Choroid plexus epithelial cell (primary cell): ENCODE data around the gene CENPE.
A peak's percentile ranks its signal among the peaks of the same experiment; 100 is the strongest.
"Not testable (repeated sequence)": the region's sequence is repeated elsewhere in the genome, so short reads cannot be mapped to it uniquely, and the experiment has no call there.

ENCODE experiments used
- DNase-seq: peaks from one replicate; pipeline ENCODE4 v3.0.0-alpha.2; 2010; ENCODE audit warnings: low read depth
- H3K4me3 ChIP-seq: 2 replicates; pipeline ENCODE4 v1.5.1; 2011; ENCODE audit warnings: low read depth, mild to moderate bottlenecking, control low read depth, low read length, moderate library complexity
- CTCF ChIP-seq: conservative IDR thresholded peaks from 2 replicates; pipeline ENCODE4 v1.5.1; 2011; ENCODE audit warnings: low read depth, mild to moderate bottlenecking, control low read depth, inconsistent platforms, low read length, moderate library complexity

The CENPE gene

GRCh38 chr4:103198111-103198765 is at the start of gene CENPE:
Gene CENPE, minus strand, starts transcription at chr4:103198343. Its CDS starts 24 bp downstream, at chr4:103198319.
- peak; percentile 90 for DNase-seq
- no peak for TF ChIP-seq CTCF
- peak within 1 kb of the TSS; percentile 91 for H3K4me3 ChIP-seq

GRCh38 chr4:103244251-103244650 is 46.1 kb upstream of the CENPE start:
- no peak for TF ChIP-seq CTCF
- DNase-seq = no peak
- H3K4me3 ChIP-seq = no peak overlapping the region

- DNase-seq = not testable (repeated sequence)
Measured at GRCh38 chr4:103230938-103231337, 32.8 kb upstream of the CENPE start.

GRCh38 chr4:103223556-103223955 is 25.4 kb upstream of the CENPE start:
- not testable (repeated sequence) for H3K4me3 ChIP-seq

More at GRCh38 chr4:103230938-103231337, 32.8 kb upstream of the CENPE start:
- not testable (repeated sequence) for H3K4me3 ChIP-seq

GRCh38 chr4:103207673-103208072 is 9.5 kb upstream of the CENPE start:
- no peak for DNase-seq
- H3K4me3 ChIP-seq = no peak overlapping the region

More at GRCh38 chr4:103223556-103223955, 25.4 kb upstream of the CENPE start:
- DNase-seq = not testable (repeated sequence)

GRCh38 chr4:103204111-103204510 is 6.0 kb upstream of the CENPE start:
- no peak overlapping the region for H3K4me3 ChIP-seq
- peak; percentile 45 for DNase-seq
- peak; percentile 53 for TF ChIP-seq CTCF

More at GRCh38 chr4:103207673-103208072, 9.5 kb upstream of the CENPE start:
- no peak for TF ChIP-seq CTCF

- DNase-seq = no peak
- TF ChIP-seq CTCF = no peak
- no peak overlapping the region for H3K4me3 ChIP-seq
Measured at GRCh38 chr4:103201724-103202123, 3.6 kb upstream of the CENPE start.

GRCh38 chr4:103201253-103201652 is 3.1 kb upstream of the CENPE start:
- TF ChIP-seq CTCF = no peak
- no peak for DNase-seq
- no peak overlapping the region for H3K4me3 ChIP-seq
